GM23338 (cell line): ENCODE measurements around the gene APH1A. TPM values are rescaled to one million over a fixed set of nuclear protein-coding genes. Genes with fewer than 3 reads are reported as not detected.
A peak's percentile ranks its signal among the peaks of the same experiment; 100 is the strongest.

Experiments
- ATAC-seq: fragments of 200-7000 bp; cut with Tn5 transposase; 3 replicates; pipeline ENCODE4 v1.9.1; 2020
- DNase-seq: peaks from one replicate; pipeline ENCODE4 v3.0.0-alpha.2; 2015; ENCODE audit warnings: low spot score
- H2AFZ ChIP-seq: fragments of 200-600 bp; sonication (generic); 2 replicates; pipeline ENCODE4 v1.8.0; 2016; ENCODE audit warnings: antibody characterized with exemption, mild to moderate bottlenecking, moderate library complexity
- H3F3A ChIP-seq: fragments of 200-600 bp; sonication (generic); replicated peaks from 2 replicates; pipeline ENCODE4 v1.8.0; 2017; ENCODE audit warnings: antibody characterized with exemption, mixed run types, low read depth
- H3K27ac ChIP-seq: fragments of 200-600 bp; sonication (generic); 2 replicates; pipeline ENCODE4 v1.6.1; 2016; ENCODE audit warnings: low read depth
- H3K27me3 ChIP-seq: fragments of 200-600 bp; sonication (generic); 2 replicates; pipeline ENCODE4 v1.8.0; 2016; ENCODE audit warnings: mild to moderate bottlenecking, mixed run types, moderate library complexity; ENCODE audit not compliant: insufficient read depth
- H3K36me3 ChIP-seq: fragments of 200-600 bp; sonication (generic); 2 replicates; pipeline ENCODE4 v1.8.0; 2016; ENCODE audit warnings: mild to moderate bottlenecking; ENCODE audit not compliant: insufficient read depth
- H3K4me1 ChIP-seq: fragments of 200-600 bp; sonication (generic); 2 replicates; pipeline ENCODE4 v1.8.0; 2016; ENCODE audit warnings: mild to moderate bottlenecking, moderate library complexity; ENCODE audit not compliant: insufficient read depth
- H3K4me2 ChIP-seq: fragments of 200-600 bp; sonication (generic); 2 replicates; pipeline ENCODE4 v1.7.1; 2017; ENCODE audit warnings: mixed run types
- H3K4me3 ChIP-seq: fragments of 200-600 bp; sonication (generic); 2 replicates; pipeline ENCODE4 v1.6.1; 2016; ENCODE audit warnings: mixed run types
- H3K79me2 ChIP-seq: fragments of 200-600 bp; sonication (generic); replicated peaks from 2 replicates; pipeline ENCODE4 v1.8.0; 2017; ENCODE audit warnings: mild to moderate bottlenecking; ENCODE audit not compliant: insufficient read depth
- H3K9me2 ChIP-seq: fragments of 200-600 bp; sonication (generic); 2 replicates; pipeline ENCODE4 v1.8.0; 2017; ENCODE audit not compliant: insufficient read depth
- H4K20me1 ChIP-seq: fragments of 200-600 bp; sonication (generic); replicated peaks from 2 replicates; pipeline ENCODE4 v1.8.0; 2017; ENCODE audit warnings: mild to moderate bottlenecking; ENCODE audit not compliant: insufficient read depth
- H3K27ac Mint-ChIP-seq: 2 replicates; pipeline ENCODE4 v1.8.0; 2020; ENCODE audit warnings: inconsistent platforms, mild to moderate bottlenecking, moderate library complexity, mixed read lengths
- H3K27me3 Mint-ChIP-seq: 3 replicates; pipeline ENCODE4 v1.8.0; 2022; ENCODE audit warnings: low read depth, mild to moderate bottlenecking, moderate library complexity, mixed read lengths, inconsistent platforms; ENCODE audit not compliant: insufficient read depth, poor library complexity
- H3K36me3 Mint-ChIP-seq: 3 replicates; pipeline ENCODE4 v1.8.0; 2021; ENCODE audit warnings: low read depth, mild to moderate bottlenecking, inconsistent platforms, moderate library complexity, mixed read lengths
- H3K4me1 Mint-ChIP-seq: 3 replicates; pipeline ENCODE4 v1.8.0; 2020; ENCODE audit warnings: mild to moderate bottlenecking, inconsistent platforms, mixed read lengths
- H3K4me3 Mint-ChIP-seq: 3 replicates; pipeline ENCODE4 v1.8.0; 2021; ENCODE audit warnings: moderate library complexity, mild to moderate bottlenecking, inconsistent platforms, mixed read lengths
- H3K9me3 Mint-ChIP-seq: 3 replicates; pipeline ENCODE4 v1.8.0; 2020; ENCODE audit warnings: moderate library complexity, mild to moderate bottlenecking, inconsistent platforms, mixed read lengths
- CREB1 ChIP-seq: fragments of 250-450 bp; sonication (Bioruptor Pico); IDR thresholded peaks from 2 replicates; pipeline ENCODE4 v1.5.0; 2020; ENCODE audit warnings: low read depth, mild to moderate bottlenecking, moderate library complexity
- EZH2 ChIP-seq: fragments of 200-600 bp; sonication (generic); IDR thresholded peaks from one replicate; pipeline ENCODE4 v1.8.0; 2017; ENCODE audit warnings: antibody characterized with exemption, mild to moderate bottlenecking, low read depth; ENCODE audit not compliant: unreplicated experiment
- EZH2phosphoT487 ChIP-seq: fragments of 200-600 bp; sonication (generic); IDR thresholded peaks from one replicate; pipeline ENCODE4 v1.8.1; 2018; ENCODE audit warnings: antibody characterized with exemption; ENCODE audit not compliant: unreplicated experiment
- JUNB ChIP-seq: IDR thresholded peaks from one replicate; pipeline ENCODE4 v1.6.1; 2016; ENCODE audit warnings: antibody characterized with exemption; ENCODE audit not compliant: unreplicated experiment
- NANOG ChIP-seq: IDR thresholded peaks from 2 replicates; pipeline ENCODE4 v1.6.1; 2016; ENCODE audit warnings: antibody characterized with exemption, borderline replicate concordance
- STAT1 ChIP-seq: IDR thresholded peaks from one replicate; pipeline ENCODE4 v1.6.1; 2016; ENCODE audit warnings: antibody characterized with exemption; ENCODE audit not compliant: unreplicated experiment
- ZNF114 ChIP-seq: fragments of 250-450 bp; sonication (Bioruptor Pico); IDR thresholded peaks from 2 replicates; pipeline ENCODE4 v1.5.0; 2020; ENCODE audit warnings: mild to moderate bottlenecking, moderate library complexity
- polyA plus RNA-seq: library from polyadenylated mRNA; unstranded; fragments of >200 nt; fragmentation: Nextera tagmentation; extraction: Ambion mirVana; gene quantifications from 2 replicates; pipeline ENCODE4 v1.2.1, GENCODE V29; 2016
- total RNA-seq: library from RNA; depleted of rRNA; stranded (reverse); fragments of >200 nt; shearing (Covaris generic); gene quantifications from 2 replicates; pipeline ENCODE4 v1.2.3, GENCODE V29; 2014
- TF ChIP-seq, protein P1 (sequence below): fragments of 250-450 bp; sonication (Bioruptor Pico); IDR thresholded peaks from 2 replicates; pipeline ENCODE4 v1.5.0; 2020; ENCODE audit warnings: mild to moderate bottlenecking, moderate library complexity
- TF ChIP-seq, protein P2 (sequence below): IDR thresholded peaks from 2 replicates; pipeline ENCODE4 v1.6.1; 2016; ENCODE audit warnings: antibody characterized with exemption
- TF ChIP-seq, protein P3 (sequence below), 2 experiments: fragments of 200-600 bp in 1 of 2; sonication (generic) in 1 of 2; conservative IDR thresholded peaks; 2 replicates each; pipeline versions ENCODE4 v1.5.1 to v1.6.1; 2016 to 2017; ENCODE audit warnings: antibody characterized with exemption in 2 of 2, low read depth in 2 of 2, mild to moderate bottlenecking in 2 of 2, moderate library complexity in 1 of 2

The APH1A gene
- total and polyA plus RNA-seq, 2 experiments from 2014 or later = 17.7 to 82.7 TPM

DNA sequence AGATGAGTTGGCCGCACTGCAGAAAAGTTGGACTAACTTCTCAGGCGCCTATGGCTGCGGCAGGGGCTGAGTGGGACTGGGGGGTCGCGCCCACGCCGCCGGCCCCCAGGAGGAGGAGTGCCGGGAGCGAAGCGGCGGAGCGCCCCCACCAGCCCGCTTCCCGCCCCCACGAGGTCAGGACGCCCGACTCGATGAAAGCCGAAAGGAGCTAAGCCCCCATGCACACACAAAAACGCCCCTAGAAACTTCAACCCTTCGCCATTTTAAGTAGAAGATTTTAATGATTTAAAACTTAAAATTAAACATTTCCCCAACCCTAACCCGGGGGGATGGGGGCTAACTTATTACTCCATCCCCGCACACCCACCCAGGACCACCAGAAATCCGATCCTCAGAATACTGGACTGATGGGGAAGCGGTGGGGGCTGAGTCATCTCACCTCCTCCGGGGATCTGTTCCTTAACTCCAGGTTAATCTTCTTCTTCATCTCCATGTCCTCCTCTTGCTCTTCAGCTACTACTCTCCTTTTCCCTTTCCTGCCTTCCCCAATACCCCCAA, 33.4 kb downstream of the APH1A start (continued):
- TF ChIP-seq ZNF114 (CRISPR knock-in tag) (no peak), CREB1 (CRISPR knock-in tag) (no peak)
- TF ChIP-seq, protein P1, sequence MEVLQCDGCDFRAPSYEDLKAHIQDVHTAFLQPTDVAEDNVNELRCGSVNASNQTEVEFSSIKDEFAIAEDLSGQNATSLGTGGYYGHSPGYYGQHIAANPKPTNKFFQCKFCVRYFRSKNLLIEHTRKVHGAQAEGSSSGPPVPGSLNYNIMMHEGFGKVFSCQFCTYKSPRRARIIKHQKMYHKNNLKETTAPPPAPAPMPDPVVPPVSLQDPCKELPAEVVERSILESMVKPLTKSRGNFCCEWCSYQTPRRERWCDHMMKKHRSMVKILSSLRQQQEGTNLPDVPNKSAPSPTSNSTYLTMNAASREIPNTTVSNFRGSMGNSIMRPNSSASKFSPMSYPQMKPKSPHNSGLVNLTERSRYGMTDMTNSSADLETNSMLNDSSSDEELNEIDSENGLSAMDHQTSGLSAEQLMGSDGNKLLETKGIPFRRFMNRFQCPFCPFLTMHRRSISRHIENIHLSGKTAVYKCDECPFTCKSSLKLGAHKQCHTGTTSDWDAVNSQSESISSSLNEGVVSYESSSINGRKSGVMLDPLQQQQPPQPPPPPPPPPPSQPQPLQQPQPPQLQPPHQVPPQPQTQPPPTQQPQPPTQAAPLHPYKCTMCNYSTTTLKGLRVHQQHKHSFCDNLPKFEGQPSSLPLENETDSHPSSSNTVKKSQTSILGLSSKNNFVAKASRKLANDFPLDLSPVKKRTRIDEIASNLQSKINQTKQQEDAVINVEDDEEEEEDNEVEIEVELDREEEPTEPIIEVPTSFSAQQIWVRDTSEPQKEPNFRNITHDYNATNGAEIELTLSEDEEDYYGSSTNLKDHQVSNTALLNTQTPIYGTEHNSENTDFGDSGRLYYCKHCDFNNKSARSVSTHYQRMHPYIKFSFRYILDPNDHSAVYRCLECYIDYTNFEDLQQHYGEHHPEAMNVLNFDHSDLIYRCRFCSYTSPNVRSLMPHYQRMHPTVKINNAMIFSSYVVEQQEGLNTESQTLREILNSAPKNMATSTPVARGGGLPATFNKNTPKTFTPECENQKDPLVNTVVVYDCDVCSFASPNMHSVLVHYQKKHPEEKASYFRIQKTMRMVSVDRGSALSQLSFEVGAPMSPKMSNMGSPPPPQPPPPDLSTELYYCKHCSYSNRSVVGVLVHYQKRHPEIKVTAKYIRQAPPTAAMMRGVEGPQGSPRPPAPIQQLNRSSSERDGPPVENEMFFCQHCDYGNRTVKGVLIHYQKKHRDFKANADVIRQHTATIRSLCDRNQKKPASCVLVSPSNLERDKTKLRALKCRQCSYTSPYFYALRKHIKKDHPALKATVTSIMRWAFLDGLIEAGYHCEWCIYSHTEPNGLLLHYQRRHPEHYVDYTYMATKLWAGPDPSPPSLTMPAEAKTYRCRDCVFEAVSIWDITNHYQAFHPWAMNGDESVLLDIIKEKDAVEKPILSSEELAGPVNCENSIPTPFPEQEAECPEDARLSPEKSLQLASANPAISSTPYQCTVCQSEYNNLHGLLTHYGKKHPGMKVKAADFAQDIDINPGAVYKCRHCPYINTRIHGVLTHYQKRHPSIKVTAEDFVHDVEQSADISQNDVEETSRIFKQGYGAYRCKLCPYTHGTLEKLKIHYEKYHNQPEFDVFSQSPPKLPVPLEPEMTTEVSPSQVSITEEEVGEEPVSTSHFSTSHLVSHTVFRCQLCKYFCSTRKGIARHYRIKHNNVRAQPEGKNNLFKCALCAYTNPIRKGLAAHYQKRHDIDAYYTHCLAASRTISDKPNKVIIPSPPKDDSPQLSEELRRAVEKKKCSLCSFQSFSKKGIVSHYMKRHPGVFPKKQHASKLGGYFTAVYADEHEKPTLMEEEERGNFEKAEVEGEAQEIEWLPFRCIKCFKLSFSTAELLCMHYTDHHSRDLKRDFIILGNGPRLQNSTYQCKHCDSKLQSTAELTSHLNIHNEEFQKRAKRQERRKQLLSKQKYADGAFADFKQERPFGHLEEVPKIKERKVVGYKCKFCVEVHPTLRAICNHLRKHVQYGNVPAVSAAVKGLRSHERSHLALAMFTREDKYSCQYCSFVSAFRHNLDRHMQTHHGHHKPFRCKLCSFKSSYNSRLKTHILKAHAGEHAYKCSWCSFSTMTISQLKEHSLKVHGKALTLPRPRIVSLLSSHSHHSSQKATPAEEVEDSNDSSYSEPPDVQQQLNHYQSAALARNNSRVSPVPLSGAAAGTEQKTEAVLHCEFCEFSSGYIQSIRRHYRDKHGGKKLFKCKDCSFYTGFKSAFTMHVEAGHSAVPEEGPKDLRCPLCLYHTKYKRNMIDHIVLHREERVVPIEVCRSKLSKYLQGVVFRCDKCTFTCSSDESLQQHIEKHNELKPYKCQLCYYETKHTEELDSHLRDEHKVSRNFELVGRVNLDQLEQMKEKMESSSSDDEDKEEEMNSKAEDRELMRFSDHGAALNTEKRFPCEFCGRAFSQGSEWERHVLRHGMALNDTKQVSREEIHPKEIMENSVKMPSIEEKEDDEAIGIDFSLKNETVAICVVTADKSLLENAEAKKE (CRISPR knock-in tag) = no peak

DNA sequence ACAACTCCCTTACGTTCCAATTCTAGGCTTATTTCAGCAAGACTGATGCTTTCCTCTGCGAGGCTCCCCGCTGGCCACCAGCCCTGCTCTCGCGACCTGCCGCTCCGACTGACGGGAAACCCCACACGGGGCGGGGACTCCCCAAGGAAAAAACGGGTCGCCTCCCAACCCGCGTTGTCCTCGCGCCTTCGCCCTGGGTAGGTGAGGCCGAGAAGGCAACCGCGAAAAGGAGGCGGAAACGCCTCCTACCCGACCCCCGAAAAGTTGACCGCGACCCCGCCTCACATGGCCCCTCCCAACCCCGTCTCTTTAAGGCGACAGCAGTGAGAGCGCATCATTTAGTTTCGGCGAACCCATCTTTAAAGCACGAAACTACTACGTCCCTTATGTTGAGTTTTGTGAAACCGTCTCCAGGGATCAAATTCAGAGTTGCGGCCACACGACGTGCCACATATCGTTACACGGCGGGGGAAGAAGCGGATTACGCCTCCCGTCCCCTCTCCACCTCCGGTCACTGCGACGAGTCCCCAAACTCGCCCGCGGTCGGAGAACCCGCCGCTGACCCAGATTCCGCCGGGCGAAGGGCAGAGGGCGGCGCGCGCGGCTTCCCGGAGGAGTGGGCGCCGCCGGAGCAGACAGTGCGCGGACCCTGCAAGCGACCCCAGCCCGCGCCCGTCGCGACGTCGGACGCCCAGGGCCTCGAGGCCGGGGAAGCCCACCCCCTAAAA, 34.1 kb downstream of the APH1A start:
- peaks cover 7% of the 10 kb centered on the region; the same call in 1 of the 2 replicates for H3K9me2 ChIP-seq
- peaks cover 9% of the 10 kb centered on the region for H3K36me3 ChIP-seq
- no peaks in the 10 kb centered on the region; the same call in 2 of the 3 replicates for H3K9me3 Mint-ChIP-seq
- H3F3A ChIP-seq = 0 out of 2 replicates have a peak, but pooled peaks cover 3% of the 10 kb centered on the region
- H3K4me2 ChIP-seq = peak overlapping the region; percentile 80
- H3K4me3 Mint-ChIP-seq = no peak overlapping the region; the same call in 2 of the 3 replicates
- H3K27me3 ChIP-seq = no peaks in the 10 kb centered on the region
- H3K36me3 Mint-ChIP-seq = peaks cover 20% of the 10 kb centered on the region; the same call in 2 of the 3 replicates
- H2AFZ ChIP-seq = no peak overlapping the region
- H3K27ac Mint-ChIP-seq = peak overlapping the region; percentile 95
- peaks cover 17% of the 10 kb centered on the region for H3K4me1 Mint-ChIP-seq
- DNase-seq (peak; percentile 92), ATAC-seq (peak; percentile 52)
- peak overlapping the region; percentile 76 for H3K27ac ChIP-seq
- H3K4me1 ChIP-seq = peaks cover 15% of the 10 kb centered on the region
- peaks cover 61% of the 10 kb centered on the region for H3K79me2 ChIP-seq
- peaks cover 12% of the 10 kb centered on the region; the same call in 1 of the 2 replicates for H4K20me1 ChIP-seq
- peak overlapping the region; percentile 71 for H3K4me3 ChIP-seq
- H3K27me3 Mint-ChIP-seq = peaks cover 7% of the 10 kb centered on the region
- TF ChIP-seq CREB1 (CRISPR knock-in tag) = peak; percentile 58; the same call in 1 of the 2 replicates
- TF ChIP-seq ZNF114 (CRISPR knock-in tag) = no peak
- TF ChIP-seq JUNB = no peak
- TF ChIP-seq, protein P2, sequence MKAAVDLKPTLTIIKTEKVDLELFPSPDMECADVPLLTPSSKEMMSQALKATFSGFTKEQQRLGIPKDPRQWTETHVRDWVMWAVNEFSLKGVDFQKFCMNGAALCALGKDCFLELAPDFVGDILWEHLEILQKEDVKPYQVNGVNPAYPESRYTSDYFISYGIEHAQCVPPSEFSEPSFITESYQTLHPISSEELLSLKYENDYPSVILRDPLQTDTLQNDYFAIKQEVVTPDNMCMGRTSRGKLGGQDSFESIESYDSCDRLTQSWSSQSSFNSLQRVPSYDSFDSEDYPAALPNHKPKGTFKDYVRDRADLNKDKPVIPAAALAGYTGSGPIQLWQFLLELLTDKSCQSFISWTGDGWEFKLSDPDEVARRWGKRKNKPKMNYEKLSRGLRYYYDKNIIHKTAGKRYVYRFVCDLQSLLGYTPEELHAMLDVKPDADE = no peak
- TF ChIP-seq EZH2phosphoT487 = no peak
- TF ChIP-seq, protein P3, sequence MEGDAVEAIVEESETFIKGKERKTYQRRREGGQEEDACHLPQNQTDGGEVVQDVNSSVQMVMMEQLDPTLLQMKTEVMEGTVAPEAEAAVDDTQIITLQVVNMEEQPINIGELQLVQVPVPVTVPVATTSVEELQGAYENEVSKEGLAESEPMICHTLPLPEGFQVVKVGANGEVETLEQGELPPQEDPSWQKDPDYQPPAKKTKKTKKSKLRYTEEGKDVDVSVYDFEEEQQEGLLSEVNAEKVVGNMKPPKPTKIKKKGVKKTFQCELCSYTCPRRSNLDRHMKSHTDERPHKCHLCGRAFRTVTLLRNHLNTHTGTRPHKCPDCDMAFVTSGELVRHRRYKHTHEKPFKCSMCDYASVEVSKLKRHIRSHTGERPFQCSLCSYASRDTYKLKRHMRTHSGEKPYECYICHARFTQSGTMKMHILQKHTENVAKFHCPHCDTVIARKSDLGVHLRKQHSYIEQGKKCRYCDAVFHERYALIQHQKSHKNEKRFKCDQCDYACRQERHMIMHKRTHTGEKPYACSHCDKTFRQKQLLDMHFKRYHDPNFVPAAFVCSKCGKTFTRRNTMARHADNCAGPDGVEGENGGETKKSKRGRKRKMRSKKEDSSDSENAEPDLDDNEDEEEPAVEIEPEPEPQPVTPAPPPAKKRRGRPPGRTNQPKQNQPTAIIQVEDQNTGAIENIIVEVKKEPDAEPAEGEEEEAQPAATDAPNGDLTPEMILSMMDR (conservative IDR thresholded peaks at IDR 0.05; ENCODE audit: low read depth in 2 of 2) = no peak
- no peak for TF ChIP-seq NANOG
- TF ChIP-seq EZH2 = no peak
- no peak for TF ChIP-seq STAT1
